Liver (tissue), 3 donors: ENCODE results near the gene ZEB1.

ENCODE experiments used
- EGR1 ChIP-seq, 2 donors: IDR thresholded peaks; 2 replicates each; pipeline ENCODE4 v1.6.1; 2016 to 2018; ENCODE audit warnings: antibody characterized with exemption in 2 of 2, low read depth in 2 of 2
- FOXA1 ChIP-seq: IDR thresholded peaks from 2 replicates; pipeline ENCODE4 v1.6.1; 2016; ENCODE audit warnings: antibody characterized with exemption
- RAD21 ChIP-seq, 2 donors: IDR thresholded peaks; 2 replicates each; pipeline ENCODE4 v1.6.1; 2016; ENCODE audit warnings: antibody characterized with exemption in 2 of 2, mild to moderate bottlenecking in 2 of 2
- TAF1 ChIP-seq: conservative IDR thresholded peaks from 2 replicates; pipeline ENCODE4 v1.6.1; 2016; ENCODE audit warnings: antibody characterized with exemption, mild to moderate bottlenecking
- TF ChIP-seq, protein P1 (sequence below): fragments of 150-350 bp; IDR thresholded peaks from 2 replicates; pipeline ENCODE4 v1.5.1; 2017; ENCODE audit warnings: improper control_type of control experiment, low read depth, low read length; ENCODE audit not compliant: missing input control
- TF ChIP-seq, protein P2 (sequence below): IDR thresholded peaks from 2 replicates; pipeline ENCODE4 v1.6.1; 2016; ENCODE audit warnings: antibody characterized with exemption
- donor health status: healthy.
- donor health status: healthy.

DNA sequence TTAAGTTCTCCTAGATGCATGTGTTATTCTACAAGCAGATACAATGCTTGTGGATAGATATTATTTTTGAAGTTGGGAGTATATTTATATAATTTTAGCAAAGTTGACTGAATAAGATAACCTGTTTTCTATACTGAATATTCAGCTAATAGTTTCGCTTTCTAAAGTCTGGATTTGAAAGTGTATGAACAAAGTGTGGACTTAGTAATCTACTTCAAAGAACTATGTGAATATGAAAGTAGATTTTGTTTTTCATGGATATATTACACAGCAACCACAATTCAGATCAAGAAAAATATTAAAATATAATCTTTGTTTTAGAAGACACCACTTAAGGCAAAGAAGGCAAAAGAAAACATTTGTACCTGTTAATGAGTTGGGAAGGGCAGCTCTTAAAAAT, 78.8 kb downstream of the ZEB1 start:
- no peak for TF ChIP-seq FOXA1
- TF ChIP-seq, protein P1, sequence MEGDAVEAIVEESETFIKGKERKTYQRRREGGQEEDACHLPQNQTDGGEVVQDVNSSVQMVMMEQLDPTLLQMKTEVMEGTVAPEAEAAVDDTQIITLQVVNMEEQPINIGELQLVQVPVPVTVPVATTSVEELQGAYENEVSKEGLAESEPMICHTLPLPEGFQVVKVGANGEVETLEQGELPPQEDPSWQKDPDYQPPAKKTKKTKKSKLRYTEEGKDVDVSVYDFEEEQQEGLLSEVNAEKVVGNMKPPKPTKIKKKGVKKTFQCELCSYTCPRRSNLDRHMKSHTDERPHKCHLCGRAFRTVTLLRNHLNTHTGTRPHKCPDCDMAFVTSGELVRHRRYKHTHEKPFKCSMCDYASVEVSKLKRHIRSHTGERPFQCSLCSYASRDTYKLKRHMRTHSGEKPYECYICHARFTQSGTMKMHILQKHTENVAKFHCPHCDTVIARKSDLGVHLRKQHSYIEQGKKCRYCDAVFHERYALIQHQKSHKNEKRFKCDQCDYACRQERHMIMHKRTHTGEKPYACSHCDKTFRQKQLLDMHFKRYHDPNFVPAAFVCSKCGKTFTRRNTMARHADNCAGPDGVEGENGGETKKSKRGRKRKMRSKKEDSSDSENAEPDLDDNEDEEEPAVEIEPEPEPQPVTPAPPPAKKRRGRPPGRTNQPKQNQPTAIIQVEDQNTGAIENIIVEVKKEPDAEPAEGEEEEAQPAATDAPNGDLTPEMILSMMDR: no peak
- TF ChIP-seq RAD21 (IDR thresholded peaks at IDR 0.05): no peak
- no peak for TF ChIP-seq TAF1
- no peak for TF ChIP-seq EGR1 (IDR thresholded peaks at IDR 0.05; ENCODE audit: low read depth in 2 of 2)
- TF ChIP-seq, protein P2, sequence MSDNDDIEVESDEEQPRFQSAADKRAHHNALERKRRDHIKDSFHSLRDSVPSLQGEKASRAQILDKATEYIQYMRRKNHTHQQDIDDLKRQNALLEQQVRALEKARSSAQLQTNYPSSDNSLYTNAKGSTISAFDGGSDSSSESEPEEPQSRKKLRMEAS: no peak
